H1 (cell line): Measurements from ENCODE around the gene PLEKHG2. TPM values are rescaled to one million over a fixed set of nuclear protein-coding genes. Genes with fewer than 3 reads are reported as not detected.

Experiments
- CTCF ChIA-PET: fragments of 300-600 bp; sonication (Branson Sonifier 250); formaldehyde crosslinking; loops from one replicate; lab custom pipeline; 2021; ENCODE audit not compliant: partially characterized antibody; lab: Charles Lee
- POLR2A ChIA-PET: fragments of 300-600 bp; sonication (Branson Sonifier 250); formaldehyde crosslinking; loops from one replicate; lab custom pipeline; 2021; ENCODE audit warnings: inconsistent platforms; ENCODE audit not compliant: partially characterized antibody; lab: Charles Lee
- DNase-seq, 2 experiments: peaks; one replicate each; pipeline versions ENCODE4 v3.0.0 to v3.0.0-alpha.2; 2010 to 2022; ENCODE audit warnings: low spot score in 2 of 2, low read depth in 1 of 2, mixed read lengths in 1 of 2
- FAIRE-seq: peaks from 2 replicates; lab custom pipeline; 2011; peaks lifted over from hg19 to GRCh38; lab: Jason Lieb, UNC
- H2AFZ ChIP-seq: 2 replicates; pipeline ENCODE4 v1.8.1; 2012; ENCODE audit warnings: low read length, inconsistent platforms
- H2AK5ac ChIP-seq: 2 replicates; pipeline ENCODE4 v1.6.1; 2013; ENCODE audit warnings: low read depth, low read length
- H2BK120ac ChIP-seq: replicated peaks from 2 replicates; pipeline ENCODE3; 2013; ENCODE audit warnings: low read depth, low read length, inconsistent platforms
- H2BK12ac ChIP-seq: 2 replicates; pipeline ENCODE4 v1.6.1; 2013; ENCODE audit warnings: low read depth, low read length
- H2BK15ac ChIP-seq: 2 replicates; pipeline ENCODE4 v1.6.1; 2013; ENCODE audit warnings: low read length
- H2BK20ac ChIP-seq: 2 replicates; pipeline ENCODE4 v1.6.1; 2013; ENCODE audit warnings: low read length
- H2BK5ac ChIP-seq: 2 replicates; pipeline ENCODE4 v1.6.1; 2013; ENCODE audit warnings: low read depth, low read length
- H3K14ac ChIP-seq: 2 replicates; pipeline ENCODE4 v1.6.1; 2013; ENCODE audit warnings: inconsistent platforms; ENCODE audit not compliant: insufficient read length
- H3K18ac ChIP-seq: 2 replicates; pipeline ENCODE4 v1.6.1; 2013; ENCODE audit warnings: low read length; ENCODE audit errors: extremely low read depth
- H3K23ac ChIP-seq: 2 replicates; pipeline ENCODE4 v1.6.1; 2013; ENCODE audit warnings: inconsistent platforms; ENCODE audit not compliant: insufficient read length
- H3K23me2 ChIP-seq: 2 replicates; pipeline ENCODE4 v1.6.1; 2013; ENCODE audit warnings: low read depth, low read length
- H3K27ac ChIP-seq: 2 replicates; pipeline ENCODE4 v1.6.1; 2011; ENCODE audit warnings: low read depth, low read length, inconsistent platforms
- H3K27me3 ChIP-seq, 4 experiments: replicated peaks in 1 of 4; 1 replicate in 1 of 4; 2 replicates in 3 of 4; pipeline versions ENCODE4 v1.6.1 to v1.8.1; 2011 to 2013; ENCODE audit warnings: low read length in 3 of 4, mild to moderate bottlenecking in 3 of 4, inconsistent platforms in 2 of 4, mixed read lengths in 2 of 4, moderate library complexity in 1 of 4; ENCODE audit not compliant: control insufficient read depth in 3 of 4, insufficient read depth in 3 of 4; ENCODE audit errors: extremely low read depth in 1 of 4
- H3K36me3 ChIP-seq, 4 experiments: 2 replicates each; pipeline versions ENCODE4 v1.6.1 to v1.8.1; 2011 to 2013; ENCODE audit warnings: mild to moderate bottlenecking in 4 of 4, low read length in 3 of 4, moderate library complexity in 2 of 4, control low read depth in 1 of 4, inconsistent platforms in 1 of 4; ENCODE audit not compliant: insufficient read depth in 4 of 4, control insufficient read depth in 2 of 4
- H3K4ac ChIP-seq: replicated peaks from 2 replicates; pipeline ENCODE3; 2013; ENCODE audit warnings: low read length, low read depth, mixed read lengths, inconsistent platforms; ENCODE audit not compliant: insufficient read length
- H3K4me1 ChIP-seq, 4 experiments: replicated peaks in 1 of 4; 1 replicate in 1 of 4; 2 replicates in 3 of 4; pipeline versions ENCODE4 v1.6.1 to v1.8.1; 2011 to 2013; ENCODE audit warnings: low read length in 3 of 4, inconsistent platforms in 2 of 4, mixed read lengths in 1 of 4; ENCODE audit not compliant: insufficient read depth in 4 of 4, control insufficient read depth in 3 of 4
- H3K4me2 ChIP-seq, 2 experiments: 2 replicates each; pipeline versions ENCODE4 v1.6.1 to v1.8.1; 2011 to 2013; ENCODE audit warnings: low read depth in 2 of 2, low read length in 2 of 2, control low read depth in 1 of 2, inconsistent platforms in 1 of 2, mild to moderate bottlenecking in 1 of 2; ENCODE audit not compliant: insufficient read depth in 1 of 2
- H3K4me3 ChIP-seq, 4 experiments: fragments of 200-600, 300-600 bp in 1 of 4; sonication (generic), shearing (Covaris generic), sonication (Bioruptor Twin) in 1 of 4; 2 replicates each; pipeline versions ENCODE4 v1.5.1 to v1.8.1; 2011 to 2016; ENCODE audit warnings: low read length in 4 of 4, low read depth in 3 of 4, control low read depth in 2 of 4, inconsistent platforms in 2 of 4, mild to moderate bottlenecking in 2 of 4, mixed read lengths in 1 of 4, moderate library complexity in 1 of 4; ENCODE audit not compliant: insufficient read depth in 2 of 4; ENCODE audit errors: extremely low read depth in 1 of 4
- H3K56ac ChIP-seq: replicated peaks from 2 replicates; pipeline ENCODE3; 2013; ENCODE audit warnings: low read depth, mild to moderate bottlenecking, mixed read lengths, low read length, inconsistent platforms; ENCODE audit not compliant: insufficient read length
- H3K79me1 ChIP-seq: 2 replicates; pipeline ENCODE4 v1.6.1; 2013; ENCODE audit warnings: low read depth, low read length, control low read depth
- H3K79me2 ChIP-seq, 2 experiments: 2 replicates each; pipeline versions ENCODE4 v1.6.1 to v1.8.1; 2012 to 2013; ENCODE audit warnings: low read length in 2 of 2, mild to moderate bottlenecking in 2 of 2, inconsistent platforms in 1 of 2; ENCODE audit not compliant: insufficient read depth in 2 of 2, control insufficient read depth in 1 of 2
- H3K9ac ChIP-seq, 4 experiments: replicated peaks in 1 of 4; 1 replicate in 1 of 4; 2 replicates in 3 of 4; pipeline versions ENCODE4 v1.6.1 to v1.8.1; 2011 to 2013; ENCODE audit warnings: low read depth in 3 of 4, low read length in 3 of 4, control low read depth in 2 of 4, mild to moderate bottlenecking in 2 of 4, moderate library complexity in 2 of 4, inconsistent platforms in 1 of 4; ENCODE audit errors: extremely low read depth in 1 of 4
- H3K9me3 ChIP-seq, 2 experiments: 2 replicates each; pipeline versions ENCODE4 v1.6.1 to v1.8.1; 2012 to 2013; ENCODE audit warnings: mild to moderate bottlenecking in 2 of 2, moderate library complexity in 2 of 2, control low read depth in 1 of 2, inconsistent platforms in 1 of 2, low read depth in 1 of 2, low read length in 1 of 2, mixed read lengths in 1 of 2; ENCODE audit not compliant: insufficient read depth in 2 of 2
- H4K20me1 ChIP-seq, 2 experiments: replicated peaks in 1 of 2; 2 replicates each; pipeline versions ENCODE3 to v1.8.1; 2011 to 2013; ENCODE audit warnings: inconsistent platforms in 2 of 2, low read length in 2 of 2, mild to moderate bottlenecking in 1 of 2; ENCODE audit not compliant: insufficient read depth in 2 of 2, control insufficient read depth in 1 of 2
- H4K5ac ChIP-seq: 2 replicates; pipeline ENCODE4 v1.6.1; 2013; ENCODE audit warnings: low read length, low read depth, mixed read lengths, inconsistent platforms; ENCODE audit not compliant: insufficient read length
- H4K8ac ChIP-seq: 2 replicates; pipeline ENCODE4 v1.8.0; 2013; ENCODE audit warnings: mild to moderate bottlenecking, moderate library complexity, low read length, inconsistent platforms; ENCODE audit not compliant: insufficient read depth; ENCODE audit errors: extremely low read depth
- H4K91ac ChIP-seq: replicated peaks from 2 replicates; pipeline ENCODE3; 2013; ENCODE audit warnings: low read length, mixed read lengths, inconsistent platforms; ENCODE audit not compliant: insufficient read length
- BCL11A ChIP-seq, 2 experiments: IDR thresholded peaks; one replicate each; pipeline ENCODE4 v1.6.1; 2011; ENCODE audit warnings: low read depth in 2 of 2, low read length in 2 of 2, mild to moderate bottlenecking in 2 of 2
- CTBP2 ChIP-seq: IDR thresholded peaks from 2 replicates; pipeline ENCODE4 v1.7.0; 2011; ENCODE audit warnings: borderline replicate concordance, mild to moderate bottlenecking, moderate library complexity, mixed read lengths, low read length; ENCODE audit not compliant: insufficient read depth, insufficient read length
- POLR2AphosphoS5 ChIP-seq: IDR thresholded peaks from 2 replicates; pipeline ENCODE4 v1.6.1; 2011; ENCODE audit warnings: low read depth, low read length
- WGBS, 2 experiments: shearing (Covaris generic) in 1 of 2; methylation state at CpG; one replicate each; pipeline versions ENCODE4 v1.1.6 to v1.1.7; 2013 to 2015; ENCODE audit warnings: low lambda C conversion rate in 2 of 2, mixed read lengths in 2 of 2, inconsistent platforms in 1 of 2, low coverage in 1 of 2, missing lambda C conversion rate in 1 of 2; ENCODE audit not compliant: insufficient replicate concordance in 2 of 2, insufficient coverage in 1 of 2, insufficient read length in 1 of 2; ENCODE audit errors: extremely low coverage in 1 of 2, missing lambda C conversion rate in 1 of 2; 5-methylcytosine and 5-hydroxymethylcytosine counted together
- polyA plus RNA-seq, 7 experiments: library from polyadenylated mRNA; depleted of rRNA in 3 of 7; stranded (reverse) in 5 of 7; unstranded in 2 of 7; fragments of >200 nt in 5 of 7; fragments of 200-250 nt in 2 of 7; gene quantifications; 1 replicate in 5 of 7; 2 replicates in 1 of 7; 4 replicates in 1 of 7; pipeline versions ENCODE4 v1.2.1 to v1.2.3, GENCODE V29; 2011 to 2013; ENCODE audit warnings: missing spikeins in 2 of 7, mixed read lengths in 2 of 7
- total RNA-seq: library from RNA; stranded (reverse); fragmentation: NEBNext Ultra II Directional; extraction: Animal tissue kit (Norgen Biotek cat#: 25700); gene quantifications from 2 replicates; pipeline ENCODE4 v1.2.1, GENCODE V29; 2021

Gene PLEKHG2
- total and polyA plus RNA-seq, 2 of the 8 experiments (the other 6 are each of a cell fraction or from before 2014, with no cell fraction given): 16.9 to 65.7 TPM

DNA sequence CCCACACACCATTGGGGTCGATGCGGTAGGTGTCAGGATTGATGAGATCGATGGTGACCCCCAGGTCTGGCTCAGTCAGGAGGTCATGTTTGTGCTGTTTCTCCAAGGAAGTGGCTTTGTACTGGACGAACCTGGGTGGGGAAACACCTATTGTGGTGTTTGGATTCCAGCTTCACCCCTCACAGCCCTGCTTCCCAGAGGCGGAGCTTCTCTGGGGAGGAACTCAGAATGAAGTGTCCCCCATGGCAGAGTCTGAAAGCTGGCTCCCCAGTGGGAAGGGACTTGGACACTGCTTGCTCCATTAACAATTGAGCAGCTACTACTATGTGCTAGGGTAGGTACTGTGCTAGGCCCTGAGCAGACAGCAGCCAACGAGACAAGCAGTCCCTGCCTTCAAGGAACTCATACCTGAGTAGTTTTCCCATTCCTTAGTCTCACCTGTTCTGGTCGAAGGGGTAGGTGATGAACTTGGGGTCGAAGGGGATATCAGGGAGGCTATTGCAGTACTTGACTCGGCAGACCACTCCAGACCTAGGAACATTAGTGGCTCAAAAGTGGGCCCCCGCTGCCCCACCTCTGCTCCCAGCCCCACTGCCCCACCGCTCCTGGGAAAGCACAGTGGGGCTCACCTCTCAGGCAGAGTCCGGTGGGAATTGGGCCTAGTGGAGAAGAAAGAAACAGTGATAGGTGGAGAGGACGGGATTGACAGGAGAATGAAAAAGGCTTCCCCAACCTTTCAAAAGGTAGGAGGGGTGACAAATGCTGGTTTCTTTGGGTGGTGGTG is 22.6 kb upstream of the PLEKHG2 start:
- DNase-seq (no peak), FAIRE-seq (no peak)
- H4K91ac ChIP-seq: no peak overlapping the region
- H4K8ac ChIP-seq: no peak overlapping the region
- H3K18ac ChIP-seq: no peak overlapping the region
- peaks cover 0 to 14% of the 10 kb centered on the region in 2 experiments; a peak in 2 of 4 replicates for H3K79me2 ChIP-seq
- H3K9me3 ChIP-seq: no peaks in the 10 kb centered on the region
- H3K36me3 ChIP-seq: peaks cover 5 to 39% (median 19%) of the 10 kb centered on the region in 4 experiments; a peak in 6 of 8 replicates
- H3K4me1 ChIP-seq: peaks cover 2 to 15% (median 7%) of the 10 kb centered on the region in 4 experiments
- peak overlapping the region; percentile 99 for H3K27ac ChIP-seq
- H3K4ac ChIP-seq: no peak overlapping the region
- H2AK5ac ChIP-seq: no peak overlapping the region
- peak overlapping the region; percentile 69 to 76 for H3K4me2 ChIP-seq
- WGBS, 2 experiments: 79% methylated on average over 11 of the region's 13 CpGs; no CpG with 5 or more reads in 1 of the 2 experiments
- no peak overlapping the region for H3K23ac ChIP-seq
- no peak overlapping the region for H2BK20ac ChIP-seq
- peak overlapping the region; percentile 85 to 97 (median 94) for H3K4me3 ChIP-seq
- H2BK12ac ChIP-seq: no peak overlapping the region
- H3K56ac ChIP-seq: no peak overlapping the region
- peak overlapping the region in 3 of 4 experiments; percentile 83 to 99 (median 98); a peak in 6 of 7 replicates for H3K9ac ChIP-seq
- peaks cover 0 to 7% of the 10 kb centered on the region in 2 experiments for H4K20me1 ChIP-seq
- peaks cover 5% of the 10 kb centered on the region for H3K79me1 ChIP-seq
- POLR2A ChIA-PET: interaction anchor here (1.0 to 12.2 kb wide), 18 partner anchors 8 to 113 kb away, joined by 3 to 234 read pairs (median 11); partner anchors contain the start of genes PLEKHG2, RPS16 and ZFP36
- peaks cover 2% of the 10 kb centered on the region; the same call in 1 of the 2 replicates for H3K23me2 ChIP-seq
- no peak overlapping the region for H4K5ac ChIP-seq
- H2AFZ ChIP-seq: no peak overlapping the region
- no peak overlapping the region for H2BK120ac ChIP-seq
- H3K27me3 ChIP-seq: no peaks in the 10 kb centered on the region
- no peak overlapping the region for H2BK5ac ChIP-seq
- no peak overlapping the region for H2BK15ac ChIP-seq
- H3K14ac ChIP-seq: no peak overlapping the region
- CTCF ChIA-PET: interaction anchor here (0.6 to 3.7 kb wide), 4 partner anchors 8 to 37 kb away, joined by 3 to 13 read pairs (median 4); partner anchors contain the start of gene PLEKHG2
- TF ChIP-seq BCL11A (IDR thresholded peaks at IDR 0.05; ENCODE audit: low read depth in 2 of 2, low read length in 2 of 2) (no peak), CTBP2 (no peak), POLR2AphosphoS5 (0 out of 2 replicates have a peak, but pooled peaks have one; percentile 39)
- TF ChIP-seq, all 59 proteins: peak for 1
